Muscle layer of colon (tissue), 2 donors: ENCODE data around the gene SELENOF.

Experiments used
- H3K27ac ChIP-seq: one replicate; pipeline ENCODE4 v1.7.0; 2013; ENCODE audit warnings: low read depth, mild to moderate bottlenecking, low read length, moderate library complexity
- H3K27me3 ChIP-seq, 2 donors: one replicate each; pipeline ENCODE4 v1.7.0; 2013; ENCODE audit warnings: low read length in 2 of 2, mild to moderate bottlenecking in 2 of 2; ENCODE audit not compliant: insufficient read depth in 2 of 2, control insufficient read depth in 1 of 2
- H3K36me3 ChIP-seq: one replicate; pipeline ENCODE4 v1.7.0; 2013; ENCODE audit warnings: mild to moderate bottlenecking, low read length; ENCODE audit not compliant: insufficient read depth
- H3K4me1 ChIP-seq: one replicate; pipeline ENCODE4 v1.7.0; 2013; ENCODE audit warnings: mild to moderate bottlenecking, low read length; ENCODE audit not compliant: insufficient read depth
- H3K4me3 ChIP-seq, 2 donors: one replicate each; pipeline ENCODE4 v1.7.0; 2013; ENCODE audit warnings: low read length in 2 of 2, low read depth in 1 of 2, mild to moderate bottlenecking in 1 of 2, moderate library complexity in 1 of 2
- H3K9ac ChIP-seq: one replicate; pipeline ENCODE4 v1.7.0; 2013; ENCODE audit warnings: low read length
- H3K9me3 ChIP-seq: one replicate; pipeline ENCODE4 v1.7.0; 2013; ENCODE audit warnings: mild to moderate bottlenecking, low read length
- donor health status: abdominal sarcoma.
- donor health status: Adenocarcinoma of cecum.

SELENOF gene

DNA sequence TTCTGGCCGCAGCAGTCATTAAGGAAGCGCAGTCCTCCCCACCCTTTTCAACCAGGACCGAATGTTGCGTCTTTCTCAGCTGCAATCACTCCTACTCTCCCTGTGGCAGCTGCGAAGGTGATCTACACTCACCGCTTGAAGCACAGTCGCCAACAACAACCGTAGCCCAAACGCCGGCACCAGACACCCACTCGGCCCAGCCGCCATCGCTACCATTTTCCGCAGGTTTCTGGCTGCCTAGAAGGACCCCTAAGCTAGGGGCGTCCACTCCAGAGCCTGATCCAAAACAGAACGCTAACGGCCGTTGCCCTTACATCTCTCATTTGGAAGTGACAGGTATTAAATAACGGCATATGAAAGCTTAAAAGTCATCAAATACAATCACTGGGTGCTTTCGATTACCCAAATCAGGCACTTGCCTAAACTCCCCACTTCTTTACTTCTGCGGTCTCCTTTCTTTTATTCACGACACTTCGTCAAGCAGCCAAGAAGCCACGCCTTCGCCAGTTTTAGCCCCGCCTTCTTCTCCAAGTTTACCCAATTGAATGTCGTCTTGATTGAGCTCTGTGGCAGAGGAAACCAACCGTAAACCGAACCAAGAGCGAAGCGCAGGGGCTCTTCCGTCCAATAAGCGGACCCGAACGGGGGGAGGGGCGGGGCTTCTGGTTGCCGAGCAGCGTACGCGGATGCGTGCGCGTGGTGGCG, at the start of gene SELENOF:
Gene SELENOF (minus strand): TSS at position 231 of the 705 bp plus-strand sequence. CDS start 15 bp downstream, at position 216.
- Histone ChIP-seq H3K9me3 (no peaks in the 10 kb centered on the region), H3K4me1 (peaks cover 23% of the 10 kb centered on the region), H3K36me3 (no peaks in the 10 kb centered on the region), H3K4me3 (peak within 1 kb of the TSS; percentile 75 to 100), H3K27ac (peak within 1 kb of the TSS; percentile 98), H3K9ac (peak within 1 kb of the TSS; percentile 93), H3K27me3 (no peaks in the 10 kb centered on the region)

GRCh38 chr1:86960548-86960947, 46.6 kb upstream of the SELENOF start:
- Histone ChIP-seq H3K27me3 (no peaks in the 10 kb centered on the region), H3K9ac (no peak overlapping the region), H3K4me1 (peaks cover 5% of the 10 kb centered on the region), H3K36me3 (no peaks in the 10 kb centered on the region), H3K4me3 (no peak overlapping the region), H3K27ac (no peak overlapping the region), H3K9me3 (no peaks in the 10 kb centered on the region)

GRCh38 chr1:86957221-86957620, 43.3 kb upstream of the SELENOF start:
- H3K4me3 ChIP-seq, result no peak overlapping the region
- no peak overlapping the region for H3K9ac ChIP-seq
- no peaks in the 10 kb centered on the region for H3K9me3 ChIP-seq
- no peaks in the 10 kb centered on the region for H3K27me3 ChIP-seq
- H3K36me3 ChIP-seq, result no peaks in the 10 kb centered on the region
- peaks cover 5% of the 10 kb centered on the region for H3K4me1 ChIP-seq
- no peak overlapping the region for H3K27ac ChIP-seq

DNA sequence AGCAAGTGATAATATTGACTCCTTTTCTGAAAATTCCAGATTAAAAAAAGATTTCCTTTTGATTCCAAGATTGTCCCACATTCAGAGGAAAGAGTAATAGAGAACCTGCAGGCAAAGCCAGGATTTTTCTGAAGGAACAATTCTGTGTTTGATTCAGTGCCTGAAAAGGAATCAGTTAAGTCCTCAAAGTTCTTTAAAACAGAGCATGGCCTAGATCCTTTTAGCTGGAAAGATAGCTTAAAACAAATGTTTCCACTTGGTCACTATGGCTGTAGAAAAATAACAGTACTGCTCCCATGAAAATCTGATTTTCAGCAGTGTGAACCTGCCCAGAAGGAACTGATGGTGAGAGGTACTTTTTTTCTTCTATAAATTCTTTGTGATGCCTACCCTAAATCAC, 42.3 kb upstream of the SELENOF start:
- no peak overlapping the region for H3K27ac ChIP-seq

DNA sequence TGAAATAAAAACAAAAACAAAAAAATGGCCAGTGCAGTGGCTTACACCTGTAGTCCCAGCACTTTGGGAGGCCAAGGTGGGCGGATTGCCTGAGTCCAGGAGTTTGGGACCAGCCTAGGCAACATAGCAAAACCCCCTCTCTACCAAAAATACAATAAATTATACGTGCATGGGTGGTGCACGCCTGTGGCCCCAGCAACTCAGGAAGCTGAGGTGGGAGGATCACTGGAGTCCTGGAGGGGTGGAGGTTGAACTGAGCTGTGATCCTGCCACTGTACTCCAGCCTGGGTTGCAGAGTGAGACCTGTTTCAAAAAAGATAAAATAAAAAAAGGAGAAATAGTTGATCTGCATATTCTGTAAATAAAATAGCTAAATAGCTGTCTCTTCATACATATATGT, 41.8 kb upstream of the SELENOF start:
- Histone ChIP-seq H3K4me1 (peaks cover 5% of the 10 kb centered on the region), H3K9me3 (no peaks in the 10 kb centered on the region), H3K27ac (no peak overlapping the region), H3K9ac (no peak overlapping the region), H3K4me3 (no peak overlapping the region), H3K27me3 (no peaks in the 10 kb centered on the region), H3K36me3 (no peaks in the 10 kb centered on the region)

More for the DNA sequence above, 42.3 kb upstream of the SELENOF start:
- no peak overlapping the region for H3K9ac ChIP-seq
- no peaks in the 10 kb centered on the region for H3K36me3 ChIP-seq
- H3K4me3 ChIP-seq, result no peak overlapping the region
- H3K9me3 ChIP-seq, result no peaks in the 10 kb centered on the region
- H3K4me1 ChIP-seq, result peaks cover 5% of the 10 kb centered on the region
- H3K27me3 ChIP-seq, result no peaks in the 10 kb centered on the region

GRCh38 chr1:86953167-86953566, 39.2 kb upstream of the SELENOF start:
- no peak overlapping the region for H3K27ac ChIP-seq
- H3K27me3 ChIP-seq, result no peaks in the 10 kb centered on the region
- H3K4me1 ChIP-seq, result peaks cover 5% of the 10 kb centered on the region
- H3K4me3 ChIP-seq, result no peak overlapping the region
- no peak overlapping the region for H3K9ac ChIP-seq
- no peaks in the 10 kb centered on the region for H3K36me3 ChIP-seq
- H3K9me3 ChIP-seq, result no peaks in the 10 kb centered on the region

GRCh38 chr1:86951430-86951829, 37.5 kb upstream of the SELENOF start:
- Histone ChIP-seq H3K9ac (no peak overlapping the region), H3K9me3 (no peaks in the 10 kb centered on the region), H3K27ac (no peak overlapping the region), H3K27me3 (no peaks in the 10 kb centered on the region), H3K4me3 (no peak overlapping the region), H3K36me3 (no peaks in the 10 kb centered on the region), H3K4me1 (peaks cover 2% of the 10 kb centered on the region)

DNA sequence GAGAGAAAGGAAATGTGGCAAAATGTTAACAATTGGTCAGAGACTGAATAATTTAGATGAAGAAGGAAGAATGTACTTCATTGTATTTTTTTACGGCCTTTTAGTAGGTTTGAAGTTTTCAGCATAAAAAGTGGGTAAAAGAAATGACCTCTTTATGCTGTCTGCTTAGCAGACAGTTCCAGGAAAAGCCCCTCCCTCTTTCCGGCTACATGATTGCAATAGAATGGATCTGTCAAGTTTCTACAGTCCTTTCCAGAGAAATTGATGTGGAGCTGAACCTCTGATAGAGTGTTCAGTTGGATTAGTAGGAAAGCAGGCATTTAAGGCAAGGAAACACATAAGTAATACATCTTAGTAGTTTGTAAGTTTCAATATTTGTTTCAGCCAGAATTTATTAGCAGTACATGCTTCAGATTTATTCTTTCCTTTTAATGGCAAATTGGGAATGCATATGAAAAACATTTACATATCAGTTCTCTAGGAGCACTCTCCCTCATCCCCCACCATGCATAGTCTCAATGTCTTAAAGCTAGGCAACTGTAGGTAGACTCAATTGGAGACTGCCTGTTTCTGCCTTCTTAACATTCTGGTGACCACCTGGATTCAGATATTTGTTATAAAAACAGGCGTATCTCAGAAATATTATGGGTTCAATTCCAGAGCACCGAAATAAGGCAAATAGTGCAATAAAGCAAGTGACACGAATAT, 36.9 kb upstream of the SELENOF start:
- Histone ChIP-seq H3K36me3 (no peaks in the 10 kb centered on the region), H3K9ac (no peak overlapping the region), H3K27me3 (no peaks in the 10 kb centered on the region), H3K4me3 (no peak overlapping the region), H3K27ac (no peak overlapping the region), H3K4me1 (no peaks in the 10 kb centered on the region), H3K9me3 (no peaks in the 10 kb centered on the region)

GRCh38 chr1:86948212-86948611, 34.3 kb upstream of the SELENOF start:
- no peaks in the 10 kb centered on the region for H3K4me1 ChIP-seq
- no peak overlapping the region for H3K4me3 ChIP-seq
- H3K36me3 ChIP-seq, result no peaks in the 10 kb centered on the region
- H3K9me3 ChIP-seq, result no peaks in the 10 kb centered on the region
- H3K27ac ChIP-seq, result no peak overlapping the region
- H3K27me3 ChIP-seq, result no peaks in the 10 kb centered on the region
- H3K9ac ChIP-seq, result no peak overlapping the region

GRCh38 chr1:86942743-86943142, 28.8 kb upstream of the SELENOF start:
- Histone ChIP-seq H3K4me3 (no peak overlapping the region), H3K4me1 (no peaks in the 10 kb centered on the region), H3K9ac (no peak overlapping the region)

GRCh38 chr1:86942042-86942441, 28.1 kb upstream of the SELENOF start:
- Histone ChIP-seq H3K4me3 (no peak overlapping the region), H3K27me3 (no peaks in the 10 kb centered on the region), H3K9me3 (no peaks in the 10 kb centered on the region), H3K27ac (no peak overlapping the region), H3K36me3 (no peaks in the 10 kb centered on the region), H3K9ac (no peak overlapping the region), H3K4me1 (no peaks in the 10 kb centered on the region)

More at GRCh38 chr1:86942743-86943142, 28.8 kb upstream of the SELENOF start:
- Histone ChIP-seq H3K27me3 (no peaks in the 10 kb centered on the region), H3K36me3 (no peaks in the 10 kb centered on the region), H3K9me3 (no peaks in the 10 kb centered on the region), H3K27ac (no peak overlapping the region)

DNA sequence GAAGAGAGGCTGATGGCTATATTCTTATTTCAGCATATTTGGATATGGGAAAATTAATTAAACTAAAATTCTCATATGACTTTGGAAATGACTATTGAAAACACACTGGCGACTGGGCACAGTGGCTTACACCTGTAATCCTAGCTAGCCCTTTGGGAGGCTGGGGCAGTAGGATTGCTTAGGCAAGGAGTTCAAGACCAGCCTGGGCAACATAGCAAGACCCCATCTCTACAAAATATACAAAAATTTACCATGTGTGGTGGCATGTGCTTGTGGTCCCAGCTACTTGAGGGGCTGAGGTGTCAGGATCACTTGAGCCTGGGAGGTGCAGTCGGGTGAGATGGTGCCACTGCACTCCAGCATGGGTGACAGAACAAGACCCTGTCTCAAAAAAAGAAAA, 26.7 kb upstream of the SELENOF start:
- Histone ChIP-seq H3K9me3 (no peaks in the 10 kb centered on the region), H3K27me3 (no peaks in the 10 kb centered on the region), H3K9ac (no peak overlapping the region), H3K4me1 (no peaks in the 10 kb centered on the region), H3K4me3 (no peak overlapping the region), H3K36me3 (no peaks in the 10 kb centered on the region), H3K27ac (no peak overlapping the region)
